NCI-H128 (cell line): Measurements from ENCODE around the gene KIAA1217.

Experiments
- DNase-seq: peaks from one replicate; lab custom pipeline; 2025; ENCODE audit not compliant: unreplicated experiment; lab: John Stamatoyannopoulos, UW

Gene KIAA1217

DNA sequence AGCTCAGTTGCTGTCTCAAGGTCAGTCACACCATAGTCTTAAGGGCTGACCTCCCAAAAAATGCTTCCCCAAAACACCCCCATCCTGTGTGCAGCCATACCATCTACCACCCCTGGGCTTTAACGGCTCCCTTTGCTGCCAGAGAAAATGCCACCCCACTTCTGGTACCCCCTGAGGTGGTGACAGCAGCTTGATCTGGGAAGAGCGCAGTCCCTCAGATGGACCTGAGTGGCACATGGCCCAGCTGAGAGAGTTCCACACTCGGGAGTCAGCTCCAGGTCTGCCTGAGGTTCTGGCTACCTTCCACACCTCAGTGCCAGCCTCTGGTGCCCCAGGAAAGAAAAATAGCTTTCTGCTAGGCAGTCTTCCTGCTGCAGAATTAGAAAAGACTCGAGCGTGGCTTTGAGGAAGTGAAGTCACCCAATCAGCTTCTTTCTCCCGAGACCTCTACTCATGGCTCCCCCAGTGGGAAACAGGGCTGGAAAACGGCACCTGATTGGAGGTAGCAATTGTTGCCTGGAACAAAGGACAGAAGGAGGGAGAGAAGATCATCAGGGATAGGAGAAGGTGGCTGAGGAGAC lies 363.0 kb downstream of the KIAA1217 start:
- no peak for DNase-seq

- no peak for DNase-seq
Observed at GRCh38 chr10:24574161-24574560, 365.2 kb downstream of the KIAA1217 start.

GRCh38 chr10:24574578-24575155 lies 365.7 kb downstream of the KIAA1217 start:
- DNase-seq: no peak

DNA sequence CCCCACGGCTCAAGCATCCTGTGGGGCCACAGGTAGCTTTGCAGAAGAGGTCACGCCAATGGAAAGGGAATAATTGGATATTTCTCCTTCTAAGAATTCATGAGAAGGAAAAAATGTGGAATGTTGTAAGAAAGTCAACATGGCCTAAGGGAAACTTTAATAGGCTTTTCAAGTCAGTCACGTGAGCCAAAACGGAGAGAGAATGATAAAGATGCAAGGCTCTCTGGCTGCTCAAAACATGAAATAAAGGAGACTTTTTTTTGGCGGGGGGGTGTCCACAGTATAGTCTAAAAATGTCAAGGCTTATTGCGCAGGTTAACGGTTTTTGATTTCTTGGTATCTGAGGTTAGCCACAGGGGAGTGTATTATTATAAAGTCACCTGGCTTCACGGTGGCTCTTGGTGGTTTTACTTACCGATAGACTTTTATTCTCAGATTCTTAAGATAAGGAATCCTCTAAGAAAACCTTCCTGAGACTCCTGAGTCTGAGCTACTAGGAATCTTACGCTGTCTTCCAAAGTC lies 366.6 kb downstream of the KIAA1217 start:
- no peak for DNase-seq

DNA sequence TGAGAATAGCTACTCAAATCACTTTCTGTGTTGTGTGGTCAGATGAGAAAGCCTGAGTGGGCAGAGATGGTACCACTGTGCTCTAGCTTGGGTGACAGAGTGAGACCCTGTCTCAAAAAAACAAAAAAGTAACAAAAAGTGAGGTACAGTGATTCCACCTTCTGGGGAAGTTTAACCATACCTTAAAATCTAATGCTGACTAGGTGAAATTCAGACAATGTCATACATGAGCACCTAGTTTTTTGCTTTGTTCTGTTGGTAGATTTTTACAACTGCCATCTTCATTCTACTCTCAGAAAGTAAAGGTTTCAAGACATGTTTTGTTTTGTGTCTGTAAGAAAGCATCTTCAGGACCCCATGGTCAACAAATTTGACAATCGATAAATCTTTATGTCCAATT lies 370.5 kb downstream of the KIAA1217 start:
- DNase-seq: no peak

DNA sequence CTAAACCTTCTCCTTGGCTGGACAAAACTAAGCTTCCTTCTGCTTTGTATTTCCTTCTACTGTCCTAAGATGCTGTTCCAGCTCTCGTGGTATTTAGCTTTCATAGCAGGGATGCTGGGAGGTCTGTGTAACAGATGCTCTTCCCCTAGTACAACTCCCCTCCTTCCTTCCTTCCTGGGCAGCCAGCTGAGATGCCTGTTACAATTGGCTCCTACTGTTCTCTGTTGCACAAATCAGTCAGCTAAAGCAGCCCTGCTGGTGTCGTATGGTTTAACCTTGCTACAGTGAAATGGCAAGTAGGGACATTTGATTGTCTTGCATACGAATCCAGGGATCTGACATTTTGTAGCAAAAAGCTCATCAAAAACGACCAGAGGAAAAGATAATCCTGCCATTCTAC lies 371.0 kb downstream of the KIAA1217 start:
- no peak for DNase-seq

- no peak for DNase-seq
Observed at GRCh38 chr10:24589265-24589664, 380.3 kb downstream of the KIAA1217 start.

DNA sequence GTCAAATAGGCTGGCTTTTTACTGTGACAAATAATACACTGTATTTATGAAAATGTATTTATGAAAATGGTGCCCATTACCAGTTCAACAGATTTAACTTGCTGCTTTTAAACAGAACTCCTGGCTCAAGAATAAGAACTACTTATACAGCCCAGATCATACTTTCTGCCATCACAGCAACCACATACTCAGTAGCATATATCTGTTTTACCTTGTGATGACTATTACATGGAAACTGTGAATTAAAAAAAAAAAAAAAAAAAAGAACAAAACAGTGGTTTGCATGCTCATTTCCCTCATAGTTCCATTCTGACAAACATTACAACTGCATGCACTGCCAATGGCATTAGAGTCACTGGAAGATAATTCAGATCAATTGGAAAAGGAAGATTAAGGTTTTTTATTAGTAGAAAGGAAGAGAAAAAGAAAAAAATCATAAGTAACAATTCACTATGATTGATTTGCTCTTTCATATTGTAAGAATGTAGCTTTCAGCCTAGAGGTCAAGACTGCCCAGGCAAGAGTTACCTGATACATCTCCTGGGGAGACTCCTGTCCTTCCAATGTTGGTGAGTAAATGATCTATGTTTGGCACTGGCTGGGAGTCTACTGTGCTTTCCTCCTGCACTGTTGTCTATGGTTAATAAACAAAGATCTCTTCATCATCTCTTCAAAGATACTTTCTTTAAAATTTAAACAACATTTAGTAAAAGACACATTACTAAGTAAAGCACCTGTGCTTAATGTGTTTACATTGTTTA lies 381.9 kb downstream of the KIAA1217 start:
- DNase-seq: no peak

DNA sequence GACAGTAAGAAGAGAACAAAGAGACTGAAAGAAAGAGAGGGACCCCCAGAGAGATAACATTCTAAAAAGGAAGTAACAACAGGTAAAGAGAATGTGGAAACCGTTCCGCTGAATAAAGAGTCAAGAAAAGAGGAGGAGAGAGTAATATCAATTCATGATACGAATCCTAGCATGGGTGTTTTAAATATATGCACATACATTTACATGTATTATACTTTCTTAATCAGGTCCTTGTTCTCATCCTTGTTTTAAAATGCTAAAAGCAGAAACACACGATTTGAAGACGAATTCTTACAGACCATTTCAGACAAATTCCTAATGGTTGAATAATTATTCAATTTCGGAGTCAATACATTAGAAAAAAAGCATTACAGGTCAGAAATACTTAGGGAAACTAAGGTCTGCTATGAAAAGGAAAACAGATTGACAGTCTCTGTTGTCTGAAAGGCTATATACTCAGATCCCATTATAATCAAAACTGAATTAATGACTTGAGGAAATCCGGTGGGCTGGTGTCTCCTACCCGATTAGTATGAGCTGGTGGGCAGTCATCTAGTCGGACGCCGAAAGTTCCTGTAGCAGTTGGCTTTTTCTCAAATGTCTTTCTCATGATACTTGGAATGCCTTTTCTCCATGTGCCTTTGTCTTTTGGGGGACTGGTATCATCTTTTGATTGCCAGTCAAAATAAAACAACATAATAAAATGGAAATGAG lies 387.4 kb downstream of the KIAA1217 start:
- no peak for DNase-seq

DNA sequence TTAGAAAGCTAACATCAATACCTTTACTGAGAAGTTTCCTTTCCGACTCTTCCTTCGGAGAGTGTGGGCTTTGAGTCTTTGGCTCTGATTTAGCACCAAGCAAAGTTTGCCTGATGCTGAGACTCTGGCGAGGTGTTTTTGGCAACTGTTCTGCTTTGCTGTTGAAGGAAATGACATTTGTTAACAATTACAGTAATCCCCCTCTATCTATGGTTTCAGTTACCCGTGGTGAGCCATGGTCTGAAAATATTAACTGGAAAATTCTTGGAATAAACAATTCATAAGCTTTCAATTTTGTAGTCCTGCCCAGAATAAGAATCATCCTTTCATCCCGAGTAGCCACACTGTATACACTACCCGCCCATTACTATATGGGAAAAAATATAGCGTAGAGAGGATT lies 388.5 kb downstream of the KIAA1217 start:
- DNase-seq: no peak
